H1 (cell line): ENCODE data around the gene PEX6. TPM values are rescaled to one million over a fixed set of nuclear protein-coding genes. Genes with fewer than 3 reads are reported as not detected.

ENCODE experiments used
- CTCF ChIA-PET: fragments of 300-600 bp; sonication (Branson Sonifier 250); formaldehyde crosslinking; loops from one replicate; lab custom pipeline; 2021; ENCODE audit not compliant: partially characterized antibody; lab: Charles Lee
- POLR2A ChIA-PET: fragments of 300-600 bp; sonication (Branson Sonifier 250); formaldehyde crosslinking; loops from one replicate; lab custom pipeline; 2021; ENCODE audit warnings: inconsistent platforms; ENCODE audit not compliant: partially characterized antibody; lab: Charles Lee
- DNase-seq, 2 experiments: peaks; one replicate each; pipeline versions ENCODE4 v3.0.0 to v3.0.0-alpha.2; 2010 to 2022; ENCODE audit warnings: low spot score in 2 of 2, low read depth in 1 of 2, mixed read lengths in 1 of 2
- FAIRE-seq: peaks from 2 replicates; lab custom pipeline; 2011; peaks lifted over from hg19 to GRCh38; lab: Jason Lieb, UNC
- H2AFZ ChIP-seq: 2 replicates; pipeline ENCODE4 v1.8.1; 2012; ENCODE audit warnings: low read length, inconsistent platforms
- H2AK5ac ChIP-seq: 2 replicates; pipeline ENCODE4 v1.6.1; 2013; ENCODE audit warnings: low read depth, low read length
- H2BK120ac ChIP-seq: replicated peaks from 2 replicates; pipeline ENCODE3; 2013; ENCODE audit warnings: low read depth, low read length, inconsistent platforms
- H2BK12ac ChIP-seq: 2 replicates; pipeline ENCODE4 v1.6.1; 2013; ENCODE audit warnings: low read depth, low read length
- H2BK15ac ChIP-seq: 2 replicates; pipeline ENCODE4 v1.6.1; 2013; ENCODE audit warnings: low read length
- H2BK20ac ChIP-seq: 2 replicates; pipeline ENCODE4 v1.6.1; 2013; ENCODE audit warnings: low read length
- H2BK5ac ChIP-seq: 2 replicates; pipeline ENCODE4 v1.6.1; 2013; ENCODE audit warnings: low read depth, low read length
- H3K14ac ChIP-seq: 2 replicates; pipeline ENCODE4 v1.6.1; 2013; ENCODE audit warnings: inconsistent platforms; ENCODE audit not compliant: insufficient read length
- H3K18ac ChIP-seq: 2 replicates; pipeline ENCODE4 v1.6.1; 2013; ENCODE audit warnings: low read length; ENCODE audit errors: extremely low read depth
- H3K23ac ChIP-seq: 2 replicates; pipeline ENCODE4 v1.6.1; 2013; ENCODE audit warnings: inconsistent platforms; ENCODE audit not compliant: insufficient read length
- H3K23me2 ChIP-seq: 2 replicates; pipeline ENCODE4 v1.6.1; 2013; ENCODE audit warnings: low read depth, low read length
- H3K27ac ChIP-seq: 2 replicates; pipeline ENCODE4 v1.6.1; 2011; ENCODE audit warnings: low read depth, low read length, inconsistent platforms
- H3K27me3 ChIP-seq, 4 experiments: replicated peaks in 1 of 4; 1 replicate in 1 of 4; 2 replicates in 3 of 4; pipeline versions ENCODE4 v1.6.1 to v1.8.1; 2011 to 2013; ENCODE audit warnings: low read length in 3 of 4, mild to moderate bottlenecking in 3 of 4, inconsistent platforms in 2 of 4, mixed read lengths in 2 of 4, moderate library complexity in 1 of 4; ENCODE audit not compliant: control insufficient read depth in 3 of 4, insufficient read depth in 3 of 4; ENCODE audit errors: extremely low read depth in 1 of 4
- H3K36me3 ChIP-seq, 4 experiments: 2 replicates each; pipeline versions ENCODE4 v1.6.1 to v1.8.1; 2011 to 2013; ENCODE audit warnings: mild to moderate bottlenecking in 4 of 4, low read length in 3 of 4, moderate library complexity in 2 of 4, control low read depth in 1 of 4, inconsistent platforms in 1 of 4; ENCODE audit not compliant: insufficient read depth in 4 of 4, control insufficient read depth in 2 of 4
- H3K4ac ChIP-seq: replicated peaks from 2 replicates; pipeline ENCODE3; 2013; ENCODE audit warnings: low read length, low read depth, mixed read lengths, inconsistent platforms; ENCODE audit not compliant: insufficient read length
- H3K4me1 ChIP-seq, 4 experiments: replicated peaks in 1 of 4; 1 replicate in 1 of 4; 2 replicates in 3 of 4; pipeline versions ENCODE4 v1.6.1 to v1.8.1; 2011 to 2013; ENCODE audit warnings: low read length in 3 of 4, inconsistent platforms in 2 of 4, mixed read lengths in 1 of 4; ENCODE audit not compliant: insufficient read depth in 4 of 4, control insufficient read depth in 3 of 4
- H3K4me2 ChIP-seq, 2 experiments: 2 replicates each; pipeline versions ENCODE4 v1.6.1 to v1.8.1; 2011 to 2013; ENCODE audit warnings: low read depth in 2 of 2, low read length in 2 of 2, control low read depth in 1 of 2, inconsistent platforms in 1 of 2, mild to moderate bottlenecking in 1 of 2; ENCODE audit not compliant: insufficient read depth in 1 of 2
- H3K4me3 ChIP-seq, 4 experiments: fragments of 200-600, 300-600 bp in 1 of 4; sonication (generic), shearing (Covaris generic), sonication (Bioruptor Twin) in 1 of 4; 2 replicates each; pipeline versions ENCODE4 v1.5.1 to v1.8.1; 2011 to 2016; ENCODE audit warnings: low read length in 4 of 4, low read depth in 3 of 4, control low read depth in 2 of 4, inconsistent platforms in 2 of 4, mild to moderate bottlenecking in 2 of 4, mixed read lengths in 1 of 4, moderate library complexity in 1 of 4; ENCODE audit not compliant: insufficient read depth in 2 of 4; ENCODE audit errors: extremely low read depth in 1 of 4
- H3K56ac ChIP-seq: replicated peaks from 2 replicates; pipeline ENCODE3; 2013; ENCODE audit warnings: low read depth, mild to moderate bottlenecking, mixed read lengths, low read length, inconsistent platforms; ENCODE audit not compliant: insufficient read length
- H3K79me1 ChIP-seq: 2 replicates; pipeline ENCODE4 v1.6.1; 2013; ENCODE audit warnings: low read depth, low read length, control low read depth
- H3K79me2 ChIP-seq, 2 experiments: 2 replicates each; pipeline versions ENCODE4 v1.6.1 to v1.8.1; 2012 to 2013; ENCODE audit warnings: low read length in 2 of 2, mild to moderate bottlenecking in 2 of 2, inconsistent platforms in 1 of 2; ENCODE audit not compliant: insufficient read depth in 2 of 2, control insufficient read depth in 1 of 2
- H3K9ac ChIP-seq, 4 experiments: replicated peaks in 1 of 4; 1 replicate in 1 of 4; 2 replicates in 3 of 4; pipeline versions ENCODE4 v1.6.1 to v1.8.1; 2011 to 2013; ENCODE audit warnings: low read depth in 3 of 4, low read length in 3 of 4, control low read depth in 2 of 4, mild to moderate bottlenecking in 2 of 4, moderate library complexity in 2 of 4, inconsistent platforms in 1 of 4; ENCODE audit errors: extremely low read depth in 1 of 4
- H3K9me3 ChIP-seq, 2 experiments: 2 replicates each; pipeline versions ENCODE4 v1.6.1 to v1.8.1; 2012 to 2013; ENCODE audit warnings: mild to moderate bottlenecking in 2 of 2, moderate library complexity in 2 of 2, control low read depth in 1 of 2, inconsistent platforms in 1 of 2, low read depth in 1 of 2, low read length in 1 of 2, mixed read lengths in 1 of 2; ENCODE audit not compliant: insufficient read depth in 2 of 2
- H4K20me1 ChIP-seq, 2 experiments: replicated peaks in 1 of 2; 2 replicates each; pipeline versions ENCODE3 to v1.8.1; 2011 to 2013; ENCODE audit warnings: inconsistent platforms in 2 of 2, low read length in 2 of 2, mild to moderate bottlenecking in 1 of 2; ENCODE audit not compliant: insufficient read depth in 2 of 2, control insufficient read depth in 1 of 2
- H4K5ac ChIP-seq: 2 replicates; pipeline ENCODE4 v1.6.1; 2013; ENCODE audit warnings: low read length, low read depth, mixed read lengths, inconsistent platforms; ENCODE audit not compliant: insufficient read length
- H4K8ac ChIP-seq: 2 replicates; pipeline ENCODE4 v1.8.0; 2013; ENCODE audit warnings: mild to moderate bottlenecking, moderate library complexity, low read length, inconsistent platforms; ENCODE audit not compliant: insufficient read depth; ENCODE audit errors: extremely low read depth
- H4K91ac ChIP-seq: replicated peaks from 2 replicates; pipeline ENCODE3; 2013; ENCODE audit warnings: low read length, mixed read lengths, inconsistent platforms; ENCODE audit not compliant: insufficient read length
- ATF2 ChIP-seq: IDR thresholded peaks from 2 replicates; pipeline ENCODE4 v1.6.1; 2012; ENCODE audit warnings: low read length, inconsistent platforms
- CEBPB ChIP-seq: IDR thresholded peaks from 2 replicates; pipeline ENCODE4 v1.6.1; 2012; ENCODE audit warnings: low read depth, low read length
- CHD2 ChIP-seq: IDR thresholded peaks from 2 replicates; pipeline ENCODE4 v1.6.1; 2012; ENCODE audit warnings: low read length, improper control_type of control experiment
- FOSL1 ChIP-seq: IDR thresholded peaks from 2 replicates; pipeline ENCODE4 v1.6.1; 2011; ENCODE audit warnings: mild to moderate bottlenecking, low read depth, low read length, moderate library complexity; ENCODE audit not compliant: insufficient read depth
- GTF2F1 ChIP-seq: IDR thresholded peaks from 2 replicates; pipeline ENCODE4 v1.6.1; 2012; ENCODE audit warnings: low read depth, low read length, improper control_type of control experiment, borderline replicate concordance
- PHF8 ChIP-seq: fragments of 200-600 bp; sonication (generic); conservative IDR thresholded peaks from 2 replicates; pipeline ENCODE4 v1.7.1; 2012; ENCODE audit warnings: low read depth, mild to moderate bottlenecking, inconsistent platforms, low read length, moderate library complexity
- RFX5 ChIP-seq: IDR thresholded peaks from 2 replicates; pipeline ENCODE4 v1.6.1; 2011; ENCODE audit warnings: low read depth, low read length, improper control_type of control experiment, borderline replicate concordance
- SUZ12 ChIP-seq: fragments of 200-600 bp; sonication (generic); IDR thresholded peaks from 2 replicates; pipeline ENCODE4 v1.6.1; 2012; ENCODE audit warnings: mild to moderate bottlenecking, inconsistent platforms, low read length, moderate library complexity, mixed read lengths
- TBP ChIP-seq: IDR thresholded peaks from 2 replicates; pipeline ENCODE4 v1.6.1; 2011; ENCODE audit warnings: low read depth, low read length, improper control_type of control experiment
- TCF12 ChIP-seq: IDR thresholded peaks from 2 replicates; pipeline ENCODE4 v1.6.1; 2011; ENCODE audit warnings: low read depth, mild to moderate bottlenecking, low read length
- TEAD4 ChIP-seq: IDR thresholded peaks from 2 replicates; pipeline ENCODE4 v1.6.1; 2012; ENCODE audit warnings: low read depth, low read length, inconsistent platforms, mixed read lengths
- WGBS, 2 experiments: shearing (Covaris generic) in 1 of 2; methylation state at CpG; one replicate each; pipeline versions ENCODE4 v1.1.6 to v1.1.7; 2013 to 2015; ENCODE audit warnings: low lambda C conversion rate in 2 of 2, mixed read lengths in 2 of 2, inconsistent platforms in 1 of 2, low coverage in 1 of 2, missing lambda C conversion rate in 1 of 2; ENCODE audit not compliant: insufficient replicate concordance in 2 of 2, insufficient coverage in 1 of 2, insufficient read length in 1 of 2; ENCODE audit errors: extremely low coverage in 1 of 2, missing lambda C conversion rate in 1 of 2; 5-methylcytosine and 5-hydroxymethylcytosine counted together
- polyA plus RNA-seq, 7 experiments: library from polyadenylated mRNA; depleted of rRNA in 3 of 7; stranded (reverse) in 5 of 7; unstranded in 2 of 7; fragments of >200 nt in 5 of 7; fragments of 200-250 nt in 2 of 7; gene quantifications; 1 replicate in 5 of 7; 2 replicates in 1 of 7; 4 replicates in 1 of 7; pipeline versions ENCODE4 v1.2.1 to v1.2.3, GENCODE V29; 2011 to 2013; ENCODE audit warnings: missing spikeins in 2 of 7, mixed read lengths in 2 of 7
- total RNA-seq: library from RNA; stranded (reverse); fragmentation: NEBNext Ultra II Directional; extraction: Animal tissue kit (Norgen Biotek cat#: 25700); gene quantifications from 2 replicates; pipeline ENCODE4 v1.2.1, GENCODE V29; 2021

PEX6 gene
- total and polyA plus RNA-seq, 2 of the 8 experiments (the other 6 are each of a cell fraction or from before 2014, with no cell fraction given): 6.4 to 12.5 TPM

GRCh38 chr6:42968126-42968701 lies 10.8 kb downstream of the PEX6 start:
- Histone ChIP-seq H3K27me3 (no peaks in the 10 kb centered on the region), H2BK20ac (no peak overlapping the region), H2AK5ac (no peak overlapping the region), H2BK12ac (no peak overlapping the region), H4K91ac (no peak overlapping the region), H3K56ac (no peak overlapping the region), H4K5ac (no peak overlapping the region), H3K23ac (no peak overlapping the region), H3K79me1 (no peaks in the 10 kb centered on the region; the same call in 1 of the 2 replicates), H3K36me3 (peaks cover 0 to 2% (median 0%) of the 10 kb centered on the region in 4 experiments; a peak in 1 of 8 replicates), H2BK5ac (no peak overlapping the region), H3K18ac (no peak overlapping the region), H3K9ac (no peak overlapping the region), H3K9me3 (no peaks in the 10 kb centered on the region), H2BK15ac (no peak overlapping the region), H3K4me3 (no peak overlapping the region), H4K8ac (no peak overlapping the region), H3K23me2 (no peaks in the 10 kb centered on the region), H3K4me2 (no peak overlapping the region), H2BK120ac (no peak overlapping the region), H3K14ac (no peak overlapping the region), H3K27ac (no peak overlapping the region), H3K4ac (no peak overlapping the region), H3K79me2 (no peaks in the 10 kb centered on the region), H2AFZ (no peak overlapping the region), H3K4me1 (peaks cover 0 to 10% (median 4%) of the 10 kb centered on the region in 4 experiments; a peak in 5 of 7 replicates), H4K20me1 (peaks cover 0 to 2% of the 10 kb centered on the region in 2 experiments)
- no peak for DNase-seq
- 89% methylated on average over 12 of the region's 12 CpGs; no CpG with 5 or more reads in 1 of the 2 experiments for WGBS, 2 experiments
- ChIA-PET POLR2A (interaction anchor here (1.6 to 1.7 kb wide), 2 partner anchors 11 to 16 kb away, joined by 3 to 7 read pairs; partner anchors contain the start of genes PEX6 and PPP2R5D), CTCF (interaction anchor here (0.7 to 4.2 kb wide), 4 partner anchors 31 to 67 kb away, joined by 3 to 11 read pairs (median 3); no protein-coding TSS in a partner anchor)
- no peak for FAIRE-seq
- TF ChIP-seq CHD2 (no peak), ATF2 (no peak), TCF12 (no peak), GTF2F1 (no peak), FOSL1 (no peak), CEBPB (no peak), TEAD4 (no peak), RFX5 (no peak), PHF8 (no peak), SUZ12 (no peak), TBP (no peak)
